Kidney (tissue), 14 donors: ENCODE results near the gene MIB1. TPM values are rescaled to one million over a fixed set of nuclear protein-coding genes. Genes with fewer than 3 reads are reported as not detected.
"Not testable (repeated sequence)": the region's sequence is repeated elsewhere in the genome, so short reads cannot be mapped to it uniquely, and the experiment has no call there.

ENCODE experiments used
- DNase-seq, 5 donors: peaks; one replicate each; pipeline ENCODE4 v3.0.0-alpha.2; 2013 to 2020
- FAIRE-seq: peaks from 2 replicates; lab custom pipeline; 2012; peaks lifted over from hg19 to GRCh38; lab: Jason Lieb, UNC
- H3K27ac ChIP-seq, 2 donors: one replicate each; pipeline ENCODE4 v1.7.0; 2013; ENCODE audit warnings: low read depth in 2 of 2, low read length in 2 of 2, inconsistent platforms in 1 of 2
- H3K27me3 ChIP-seq: one replicate; pipeline ENCODE4 v1.7.1; 2013; ENCODE audit warnings: low read length, inconsistent platforms; ENCODE audit not compliant: control insufficient read depth, insufficient read depth
- H3K36me3 ChIP-seq, 3 donors: one replicate each; pipeline versions ENCODE4 v1.7.0 to v1.7.1; 2013; ENCODE audit warnings: low read length in 3 of 3, control low read depth in 1 of 3, inconsistent platforms in 1 of 3; ENCODE audit not compliant: insufficient read depth in 3 of 3, control insufficient read depth in 2 of 3
- H3K4me1 ChIP-seq, 3 donors: one replicate each; pipeline versions ENCODE4 v1.7.0 to v1.7.1; 2013; ENCODE audit warnings: low read length in 3 of 3, inconsistent platforms in 1 of 3, low read depth in 1 of 3; ENCODE audit not compliant: control insufficient read depth in 2 of 3, insufficient read depth in 2 of 3
- H3K4me3 ChIP-seq, 3 donors: one replicate each; pipeline versions ENCODE4 v1.7.0 to v1.8.1; 2013; ENCODE audit warnings: low read length in 3 of 3, control low read depth in 1 of 3, inconsistent platforms in 1 of 3
- H3K9ac ChIP-seq, 3 donors: one replicate each; pipeline versions ENCODE4 v1.7.0 to v1.7.1; 2013; ENCODE audit warnings: low read length in 3 of 3, control low read depth in 1 of 3, inconsistent platforms in 1 of 3
- H3K9me3 ChIP-seq, 3 donors: one replicate each; pipeline versions ENCODE4 v1.7.0 to v1.7.1; 2013; ENCODE audit warnings: low read length in 3 of 3, control low read depth in 1 of 3, inconsistent platforms in 1 of 3; ENCODE audit not compliant: control insufficient read depth in 2 of 3, insufficient read depth in 1 of 3
- CTCF ChIP-seq: IDR thresholded peaks from 3 replicates; pipeline ENCODE4 v1.5.1; 2012; ENCODE audit warnings: mild to moderate bottlenecking, moderate library complexity, borderline replicate concordance; ENCODE audit not compliant: insufficient read depth; ENCODE audit errors: extremely low read depth
- intact Hi-C: fragments of 100-400 bp; cut with DNase I; formaldehyde crosslinking; loops from one replicate; pipeline ENCODE4 v1.11.1; 2022
- polyA plus RNA-seq: library from polyadenylated mRNA; stranded (reverse); fragments of 350-450 nt; fragmentation: Illumina TruSeq; extraction: RNeasy Lipid Tissue Mini Kit (QIAGEN cat#74804); gene quantifications from one replicate; pipeline ENCODE4 v1.2.3, GENCODE V29; 2014; ENCODE audit warnings: low read depth, low replicate concordance; ENCODE audit not compliant: insufficient read depth
- total RNA-seq: library from RNA; stranded (reverse); fragmentation: NEBNext Ultra II Directional; extraction: Animal tissue kit (Norgen Biotek cat#: 25700); gene quantifications from one replicate; pipeline ENCODE4 v1.2.1, GENCODE V29; 2021
- donor health status: control.
- donor health status: control.
- donor health status: control.
- donor health status: control.
- donor health status: control.
- donor health status: DM: yes; HTN: yes; CAD: no.
- donor health status: Normal renal cell carcinoma (clear cell type).

The MIB1 gene
- total and polyA plus RNA-seq, 2 donors from 2014 or later = 4.5 to 38.6 TPM

GRCh38 chr18:21735452-21736015 lies 5.1 kb upstream of the MIB1 start:
- Histone ChIP-seq H3K27me3 (no peaks in the 10 kb centered on the region), H3K36me3 (no peaks in the 10 kb centered on the region), H3K9ac (no peak overlapping the region), H3K9me3 (no peaks in the 10 kb centered on the region), H3K4me3 (no peak overlapping the region), H3K27ac (no peak overlapping the region), H3K4me1 (no peaks in the 10 kb centered on the region)
- DNase-seq = peak in 2 of 5 donors; percentile 27 to 53
- TF ChIP-seq CTCF = no peak
- intact Hi-C loops = no loop called here
- no peak for FAIRE-seq

- FAIRE-seq, H3K4me3 ChIP-seq, H3K4me1 ChIP-seq, H3K9ac ChIP-seq, H3K9me3 ChIP-seq, H3K27me3 ChIP-seq, intact Hi-C loops, DNase-seq, H3K36me3 ChIP-seq, H3K27ac ChIP-seq: not testable (repeated sequence)
Observed at GRCh38 chr18:21736926-21737325, 3.7 kb upstream of the MIB1 start.

- H3K27ac ChIP-seq = peak overlapping the region; percentile 38 to 40
- peak overlapping the region; percentile 60 to 79 (median 62) for H3K4me3 ChIP-seq
- no peaks in the 10 kb centered on the region for H3K27me3 ChIP-seq
- peaks cover 0 to 6% (median 0%) of the 10 kb centered on the region in 3 donors for H3K4me1 ChIP-seq
- DNase-seq = peak in 3 of 5 donors; percentile 32 to 76 (median 75)
- intact Hi-C loops = no loop called here
- FAIRE-seq = no peak
- no peak for TF ChIP-seq CTCF
- no peaks in the 10 kb centered on the region for H3K36me3 ChIP-seq
- H3K9ac ChIP-seq = peak overlapping the region; percentile 34 to 68 (median 46)
- H3K9me3 ChIP-seq = no peaks in the 10 kb centered on the region
Observed at GRCh38 chr18:21739604-21740537, 721 bp upstream of the MIB1 start.

GRCh38 chr18:21741312-21741561 lies 645 bp downstream of the MIB1 start:
- TF ChIP-seq CTCF = no peak
- DNase-seq = peak in 1 of 5 donors; percentile 89
- intact Hi-C loops = no loop called here
- no peaks in the 10 kb centered on the region for H3K36me3 ChIP-seq
- H3K9ac ChIP-seq = peak overlapping the region in 1 of 3 donors; percentile 94
- no peak for FAIRE-seq
- peak overlapping the region in 1 of 3 donors; percentile 79 for H3K4me3 ChIP-seq
- no peaks in the 10 kb centered on the region for H3K9me3 ChIP-seq
- H3K4me1 ChIP-seq = peaks cover 0 to 6% (median 0%) of the 10 kb centered on the region in 3 donors
- peak overlapping the region; percentile 90 to 99 for H3K27ac ChIP-seq
- no peaks in the 10 kb centered on the region for H3K27me3 ChIP-seq
